ENCODE data around the gene TSPAN9. TPM values are rescaled to one million over a fixed set of nuclear protein-coding genes. Genes with fewer than 3 reads are reported as not detected.
A peak's percentile ranks its signal among the peaks of the same experiment; 100 is the strongest.

Gene TSPAN9
- total RNA-seq, 1 donor from 2014 or later: 114 TPM

- DNase-seq (ENCODE audit: extremely low spot score, unreplicated experiment): no peak
- Mint-ChIP-seq H3K9me3 (ENCODE audit: unreplicated experiment) (no peaks in the 10 kb centered on the region), H3K4me3 (ENCODE audit: unreplicated experiment) (no peak overlapping the region), H3K27ac (ENCODE audit: unreplicated experiment) (peak overlapping the region; percentile 8), H3K36me3 (ENCODE audit: unreplicated experiment) (peaks cover 5% of the 10 kb centered on the region), H3K27me3 (ENCODE audit: unreplicated experiment) (no peaks in the 10 kb centered on the region), H3K4me1 (ENCODE audit: unreplicated experiment) (peaks cover 40% of the 10 kb centered on the region)
- TF ChIP-seq CTCF (IDR thresholded peaks at IDR 0.05): no peak
These were observed 72.5 kb downstream of the TSPAN9 start for GRCh38 chr12:3149515-3150307.

DNA sequence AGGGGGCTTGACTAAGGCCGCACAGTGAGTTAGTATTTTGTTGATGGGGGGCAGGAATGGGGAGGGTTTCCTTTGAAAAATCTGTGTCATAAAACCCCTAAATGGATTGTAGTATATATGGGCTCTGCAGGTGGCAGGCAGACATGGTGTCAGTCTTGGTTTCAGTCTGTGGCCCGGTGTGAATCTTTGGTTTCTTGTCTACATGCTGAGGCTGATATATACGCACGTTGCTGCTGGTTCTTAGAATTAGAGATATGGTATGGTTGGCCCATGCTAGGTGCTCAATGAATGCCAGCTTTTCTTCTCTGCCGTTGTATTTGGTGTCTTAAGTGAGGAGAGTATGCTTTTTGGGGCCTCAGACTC lies 73.1 kb downstream of the TSPAN9 start:
- DNase-seq (ENCODE audit: extremely low spot score, unreplicated experiment): no peak
- H3K36me3 Mint-ChIP-seq (ENCODE audit: unreplicated experiment): peaks cover 11% of the 10 kb centered on the region
- no peak for TF ChIP-seq CTCF (IDR thresholded peaks at IDR 0.05)
- H3K27ac Mint-ChIP-seq (ENCODE audit: unreplicated experiment): peak overlapping the region; percentile 91
- H3K9me3 Mint-ChIP-seq (ENCODE audit: unreplicated experiment): no peaks in the 10 kb centered on the region
- no peaks in the 10 kb centered on the region for H3K27me3 Mint-ChIP-seq (ENCODE audit: unreplicated experiment)
- no peak overlapping the region for H3K4me3 Mint-ChIP-seq (ENCODE audit: unreplicated experiment)
- peaks cover 40% of the 10 kb centered on the region for H3K4me1 Mint-ChIP-seq (ENCODE audit: unreplicated experiment)

- Mint-ChIP-seq H3K27me3 (ENCODE audit: unreplicated experiment) (no peaks in the 10 kb centered on the region), H3K27ac (ENCODE audit: unreplicated experiment) (peak overlapping the region; percentile 91), H3K9me3 (ENCODE audit: unreplicated experiment) (no peaks in the 10 kb centered on the region), H3K36me3 (ENCODE audit: unreplicated experiment) (peaks cover 14% of the 10 kb centered on the region), H3K4me3 (ENCODE audit: unreplicated experiment) (peak overlapping the region; percentile 45), H3K4me1 (ENCODE audit: unreplicated experiment) (peaks cover 40% of the 10 kb centered on the region)
- no peak for TF ChIP-seq CTCF (IDR thresholded peaks at IDR 0.05)
- DNase-seq (ENCODE audit: extremely low spot score, unreplicated experiment): no peak
These were observed 74.0 kb downstream of the TSPAN9 start for GRCh38 chr12:3150931-3151835.

DNA sequence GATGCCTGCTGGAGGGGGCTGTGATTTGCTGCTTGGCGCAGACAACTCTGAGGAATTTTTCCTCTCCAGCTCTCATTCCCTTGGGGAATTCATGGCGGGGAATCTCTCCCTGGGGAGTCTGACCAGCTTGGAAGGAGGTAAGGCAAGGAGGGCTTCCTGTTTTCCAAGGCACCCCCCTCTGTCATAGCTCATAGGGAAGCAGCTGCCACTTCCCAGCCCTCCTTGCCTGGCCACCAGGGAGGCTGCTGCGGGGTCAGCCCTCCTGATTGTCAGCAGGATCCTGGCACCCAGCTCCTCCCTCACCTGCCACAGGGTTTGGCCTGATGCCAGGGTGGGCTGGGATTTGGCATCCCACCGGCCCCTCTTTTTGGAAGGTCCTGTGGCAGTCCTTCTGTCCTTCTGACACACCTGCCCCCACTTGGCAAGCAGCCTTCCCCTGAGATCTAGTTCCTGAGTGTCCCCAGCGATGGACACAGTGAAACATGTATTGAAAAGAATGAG lies 74.9 kb downstream of the TSPAN9 start:
- peaks cover 14% of the 10 kb centered on the region for H3K36me3 Mint-ChIP-seq (ENCODE audit: unreplicated experiment)
- no peaks in the 10 kb centered on the region for H3K9me3 Mint-ChIP-seq (ENCODE audit: unreplicated experiment)
- peak overlapping the region; percentile 45 for H3K4me3 Mint-ChIP-seq (ENCODE audit: unreplicated experiment)
- no peaks in the 10 kb centered on the region for H3K27me3 Mint-ChIP-seq (ENCODE audit: unreplicated experiment)
- no peak for TF ChIP-seq CTCF (IDR thresholded peaks at IDR 0.05)
- peaks cover 42% of the 10 kb centered on the region for H3K4me1 Mint-ChIP-seq (ENCODE audit: unreplicated experiment)
- DNase-seq (ENCODE audit: extremely low spot score, unreplicated experiment): no peak
- peak overlapping the region; percentile 91 for H3K27ac Mint-ChIP-seq (ENCODE audit: unreplicated experiment)

- Mint-ChIP-seq H3K4me1 (ENCODE audit: unreplicated experiment) (peaks cover 48% of the 10 kb centered on the region), H3K36me3 (ENCODE audit: unreplicated experiment) (peaks cover 12% of the 10 kb centered on the region), H3K27ac (ENCODE audit: unreplicated experiment) (no peak overlapping the region), H3K9me3 (ENCODE audit: unreplicated experiment) (no peaks in the 10 kb centered on the region), H3K4me3 (ENCODE audit: unreplicated experiment) (no peak overlapping the region), H3K27me3 (ENCODE audit: unreplicated experiment) (no peaks in the 10 kb centered on the region)
- no peak for DNase-seq (ENCODE audit: extremely low spot score, unreplicated experiment)
- TF ChIP-seq CTCF (IDR thresholded peaks at IDR 0.05): no peak
These were observed 75.7 kb downstream of the TSPAN9 start for GRCh38 chr12:3152892-3153291.
